ENCODE data around the gene SERINC1. TPM values are rescaled to one million over a fixed set of nuclear protein-coding genes. Genes with fewer than 3 reads are reported as not detected.

Gene SERINC1
- total and polyA plus RNA-seq, 9 of the 15 experiments (the other 6 are each of a cell fraction or from before 2014, with no cell fraction given), result 28.8 to 64.6 (median 39.7) TPM

DNA sequence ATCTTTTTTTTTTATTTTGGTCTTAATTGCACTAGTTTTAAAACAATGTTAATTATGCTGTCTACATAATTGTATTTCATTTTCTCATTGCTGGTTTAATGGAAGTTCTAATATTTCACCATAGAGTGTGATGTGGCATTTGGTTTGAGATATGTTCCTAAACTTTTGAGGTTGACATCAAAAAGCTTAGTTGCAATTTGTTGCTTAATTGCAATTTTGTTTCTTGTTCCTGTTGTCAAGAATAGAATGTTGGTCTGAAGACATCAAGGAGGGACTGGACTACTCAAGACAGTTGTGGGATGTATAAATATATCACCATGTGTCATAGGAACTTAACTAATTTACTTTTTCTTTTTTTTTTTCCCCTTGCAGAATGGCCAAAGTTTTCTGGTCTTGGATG lies 59.6 kb downstream of the SERINC1 start:
- TF ChIP-seq SAFB (IDR thresholded peaks at IDR 0.05; ENCODE audit: borderline replicate concordance, low read depth, low read length) (no peak), PCBP1 (IDR thresholded peaks at IDR 0.05; ENCODE audit: low read depth, low read length, poor library complexity, severe bottlenecking) (no peak), YY1 (IDR thresholded peaks at IDR 0.05; ENCODE audit: borderline replicate concordance in 1 of 3, control insufficient read depth in 1 of 3, extremely low read depth in 1 of 3, insufficient read depth in 3 of 3, insufficient read length in 1 of 3, insufficient replicate concordance in 2 of 3, low read depth in 1 of 3, low read length in 2 of 3) (no peak), U2AF2 (optimal IDR thresholded peaks at IDR 0.05; ENCODE audit: low read depth, low read length) (no peak), CAMTA2 (CRISPR knock-in tag; conservative IDR thresholded peaks at IDR 0.05) (no peak), USF2 (CRISPR knock-in tag; IDR thresholded peaks at IDR 0.05) (no peak), TCF3 (CRISPR knock-in tag; IDR thresholded peaks at IDR 0.05) (no peak), ZNF408 (CRISPR knock-in tag; IDR thresholded peaks at IDR 0.05; ENCODE audit: low read depth) (no peak), ZC3H11A (IDR thresholded peaks at IDR 0.05; ENCODE audit: low read depth, low read length) (no peak), CBX3 (IDR thresholded peaks at IDR 0.05; ENCODE audit: borderline replicate concordance in 1 of 2, low read length in 2 of 2) (no peak)
- TF ChIP-seq, protein P1, sequence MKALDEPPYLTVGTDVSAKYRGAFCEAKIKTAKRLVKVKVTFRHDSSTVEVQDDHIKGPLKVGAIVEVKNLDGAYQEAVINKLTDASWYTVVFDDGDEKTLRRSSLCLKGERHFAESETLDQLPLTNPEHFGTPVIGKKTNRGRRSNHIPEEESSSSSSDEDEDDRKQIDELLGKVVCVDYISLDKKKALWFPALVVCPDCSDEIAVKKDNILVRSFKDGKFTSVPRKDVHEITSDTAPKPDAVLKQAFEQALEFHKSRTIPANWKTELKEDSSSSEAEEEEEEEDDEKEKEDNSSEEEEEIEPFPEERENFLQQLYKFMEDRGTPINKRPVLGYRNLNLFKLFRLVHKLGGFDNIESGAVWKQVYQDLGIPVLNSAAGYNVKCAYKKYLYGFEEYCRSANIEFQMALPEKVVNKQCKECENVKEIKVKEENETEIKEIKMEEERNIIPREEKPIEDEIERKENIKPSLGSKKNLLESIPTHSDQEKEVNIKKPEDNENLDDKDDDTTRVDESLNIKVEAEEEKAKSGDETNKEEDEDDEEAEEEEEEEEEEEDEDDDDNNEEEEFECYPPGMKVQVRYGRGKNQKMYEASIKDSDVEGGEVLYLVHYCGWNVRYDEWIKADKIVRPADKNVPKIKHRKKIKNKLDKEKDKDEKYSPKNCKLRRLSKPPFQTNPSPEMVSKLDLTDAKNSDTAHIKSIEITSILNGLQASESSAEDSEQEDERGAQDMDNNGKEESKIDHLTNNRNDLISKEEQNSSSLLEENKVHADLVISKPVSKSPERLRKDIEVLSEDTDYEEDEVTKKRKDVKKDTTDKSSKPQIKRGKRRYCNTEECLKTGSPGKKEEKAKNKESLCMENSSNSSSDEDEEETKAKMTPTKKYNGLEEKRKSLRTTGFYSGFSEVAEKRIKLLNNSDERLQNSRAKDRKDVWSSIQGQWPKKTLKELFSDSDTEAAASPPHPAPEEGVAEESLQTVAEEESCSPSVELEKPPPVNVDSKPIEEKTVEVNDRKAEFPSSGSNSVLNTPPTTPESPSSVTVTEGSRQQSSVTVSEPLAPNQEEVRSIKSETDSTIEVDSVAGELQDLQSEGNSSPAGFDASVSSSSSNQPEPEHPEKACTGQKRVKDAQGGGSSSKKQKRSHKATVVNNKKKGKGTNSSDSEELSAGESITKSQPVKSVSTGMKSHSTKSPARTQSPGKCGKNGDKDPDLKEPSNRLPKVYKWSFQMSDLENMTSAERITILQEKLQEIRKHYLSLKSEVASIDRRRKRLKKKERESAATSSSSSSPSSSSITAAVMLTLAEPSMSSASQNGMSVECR (CRISPR knock-in tag; IDR thresholded peaks at IDR 0.05), result no peak
- TF ChIP-seq, protein P2, sequence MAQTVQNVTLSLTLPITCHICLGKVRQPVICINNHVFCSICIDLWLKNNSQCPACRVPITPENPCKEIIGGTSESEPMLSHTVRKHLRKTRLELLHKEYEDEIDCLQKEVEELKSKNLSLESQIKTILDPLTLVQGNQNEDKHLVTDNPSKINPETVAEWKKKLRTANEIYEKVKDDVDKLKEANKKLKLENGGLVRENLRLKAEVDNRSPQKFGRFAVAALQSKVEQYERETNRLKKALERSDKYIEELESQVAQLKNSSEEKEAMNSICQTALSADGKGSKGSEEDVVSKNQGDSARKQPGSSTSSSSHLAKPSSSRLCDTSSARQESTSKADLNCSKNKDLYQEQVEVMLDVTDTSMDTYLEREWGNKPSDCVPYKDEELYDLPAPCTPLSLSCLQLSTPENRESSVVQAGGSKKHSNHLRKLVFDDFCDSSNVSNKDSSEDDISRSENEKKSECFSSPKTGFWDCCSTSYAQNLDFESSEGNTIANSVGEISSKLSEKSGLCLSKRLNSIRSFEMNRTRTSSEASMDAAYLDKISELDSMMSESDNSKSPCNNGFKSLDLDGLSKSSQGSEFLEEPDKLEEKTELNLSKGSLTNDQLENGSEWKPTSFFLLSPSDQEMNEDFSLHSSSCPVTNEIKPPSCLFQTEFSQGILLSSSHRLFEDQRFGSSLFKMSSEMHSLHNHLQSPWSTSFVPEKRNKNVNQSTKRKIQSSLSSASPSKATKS (CRISPR knock-in tag; IDR thresholded peaks at IDR 0.05), result no peak
- Histone ChIP-seq H4K20me1 (replicated peaks; ENCODE audit: control insufficient read depth, insufficient read depth, low read length) (no peaks in the 10 kb centered on the region), H3K4me3 (no peak overlapping the region), H3K4me1 (replicated peaks in 1 of 2; ENCODE audit: control insufficient read depth in 2 of 2, insufficient read depth in 2 of 2, low read length in 2 of 2) (peaks cover 0 to 3% of the 10 kb centered on the region in 2 experiments; a peak in 2 of 5 replicates), H3K79me2 (ENCODE audit: control insufficient read depth, insufficient read depth, low read length) (peaks cover 57% of the 10 kb centered on the region), H3K27me3 (ENCODE audit: control insufficient read depth in 2 of 2, insufficient read depth in 2 of 2, low read length in 2 of 2) (no peaks in the 10 kb centered on the region), H3K9me1 (ENCODE audit: control insufficient read depth, insufficient read depth, low read length) (no peaks in the 10 kb centered on the region), H3K27ac (ENCODE audit: extremely low read depth, low read depth, low read length) (no peak overlapping the region), H3K9me3 (replicated peaks; ENCODE audit: control insufficient read depth, insufficient read depth, low read depth, low read length) (0 out of 2 replicates have a peak, but pooled peaks cover under 1% of the 10 kb centered on the region), H3K4me2 (ENCODE audit: insufficient read depth, low read length) (no peak overlapping the region), H3K36me3 (ENCODE audit: control insufficient read depth, insufficient read depth, low read length) (peaks cover 54% of the 10 kb centered on the region), H2AFZ (ENCODE audit: low read depth, low read length) (no peak overlapping the region), H3K9ac (ENCODE audit: insufficient read depth in 1 of 2, low read depth in 2 of 2, low read length in 2 of 2) (no peak overlapping the region)
- ATAC-seq, result no peak
- in situ Hi-C loops (cut with MboI), result no loop called here
- no TSS peak for BruUV-seq (replicated peaks)
- DNase-seq (ENCODE audit: extremely low read depth in 1 of 4, low spot score in 3 of 4), result no peak
- ChIA-PET POLR2A (no interaction called here), CTCF (ENCODE audit: low intra/inter-chr PET ratio) (no interaction called here)
- no peak for FAIRE-seq
- intact Hi-C loops (cut with micrococcal nuclease), result no loop called here
